ENCODE data around the gene TRAF3.

GRCh38 chr14:102807013-102807406, 29.8 kb downstream of the TRAF3 start:
- TF ChIP-seq SIN3A (IDR thresholded peaks at IDR 0.05; ENCODE audit: borderline replicate concordance, insufficient read depth, low read length) = no peak
- no peak for TF ChIP-seq POLR2AphosphoS5 (IDR thresholded peaks at IDR 0.05; ENCODE audit: low read depth, low read length)
- no peak for TF ChIP-seq TAF1 (IDR thresholded peaks at IDR 0.05; ENCODE audit: borderline replicate concordance, insufficient read depth, low read length)
